Activated T-helper 9 cell treated with anti-CD3 and anti-CD28 coated beads, Interleukin-2, amount 50 U/mL, for 16 hours (primary cell): ENCODE measurements around the gene MSRB1.

Experiments
- DNase-seq: peaks from one replicate; pipeline ENCODE4 v3.0.0-alpha.2; 2020; ENCODE audit warnings: low read depth

The MSRB1 gene, protein sequence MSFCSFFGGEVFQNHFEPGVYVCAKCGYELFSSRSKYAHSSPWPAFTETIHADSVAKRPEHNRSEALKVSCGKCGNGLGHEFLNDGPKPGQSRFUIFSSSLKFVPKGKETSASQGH

DNA sequence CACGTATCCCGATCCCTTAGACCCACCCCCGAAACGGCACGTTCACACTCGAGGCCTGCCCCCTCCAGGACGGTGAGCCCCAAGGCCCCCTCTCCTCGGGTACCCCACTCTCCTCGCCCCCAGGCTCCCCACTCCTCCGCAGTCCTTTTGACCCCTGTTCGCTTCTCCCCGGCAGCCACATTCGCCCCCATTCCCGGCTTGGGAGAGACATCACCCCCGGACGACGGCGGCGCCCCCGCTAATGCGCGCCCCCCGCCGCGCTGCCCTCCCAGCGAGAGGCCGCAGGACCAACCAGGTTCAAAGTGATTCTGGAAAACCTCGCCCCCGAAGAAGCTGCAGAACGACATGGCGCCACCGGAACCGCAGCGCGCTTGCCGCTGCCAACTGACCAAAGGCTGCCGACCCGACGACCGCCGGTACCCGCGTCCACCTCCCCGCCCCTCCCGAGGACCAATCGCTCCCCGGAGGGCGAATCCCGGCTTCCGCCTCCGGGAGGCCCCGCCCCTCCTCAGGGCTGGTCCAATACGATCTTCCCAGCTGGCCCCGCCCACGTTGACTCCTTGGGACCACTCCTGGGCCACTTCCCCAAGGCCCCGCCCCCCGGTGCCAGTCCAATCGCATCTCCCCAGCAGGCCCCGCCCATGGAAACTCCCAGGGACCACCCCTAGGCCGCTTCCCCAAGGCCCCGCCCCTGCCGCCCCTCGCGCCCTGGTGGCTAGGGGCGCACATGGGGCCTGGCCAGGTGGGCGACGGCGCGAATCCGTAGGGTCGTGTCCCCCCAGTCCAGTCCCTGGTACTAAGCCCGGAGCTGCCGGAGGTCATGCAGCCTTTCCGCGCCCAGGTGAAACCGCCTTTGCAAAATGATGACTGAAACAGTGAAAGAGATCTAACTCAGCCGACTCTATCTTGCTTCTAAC lies at the start of gene MSRB1:
Gene MSRB1 (minus strand): TSS at position 390 of the 917 bp plus-strand sequence. CDS start 43 bp downstream, at position 347.
- DNase-seq: peak; percentile 98

DNA sequence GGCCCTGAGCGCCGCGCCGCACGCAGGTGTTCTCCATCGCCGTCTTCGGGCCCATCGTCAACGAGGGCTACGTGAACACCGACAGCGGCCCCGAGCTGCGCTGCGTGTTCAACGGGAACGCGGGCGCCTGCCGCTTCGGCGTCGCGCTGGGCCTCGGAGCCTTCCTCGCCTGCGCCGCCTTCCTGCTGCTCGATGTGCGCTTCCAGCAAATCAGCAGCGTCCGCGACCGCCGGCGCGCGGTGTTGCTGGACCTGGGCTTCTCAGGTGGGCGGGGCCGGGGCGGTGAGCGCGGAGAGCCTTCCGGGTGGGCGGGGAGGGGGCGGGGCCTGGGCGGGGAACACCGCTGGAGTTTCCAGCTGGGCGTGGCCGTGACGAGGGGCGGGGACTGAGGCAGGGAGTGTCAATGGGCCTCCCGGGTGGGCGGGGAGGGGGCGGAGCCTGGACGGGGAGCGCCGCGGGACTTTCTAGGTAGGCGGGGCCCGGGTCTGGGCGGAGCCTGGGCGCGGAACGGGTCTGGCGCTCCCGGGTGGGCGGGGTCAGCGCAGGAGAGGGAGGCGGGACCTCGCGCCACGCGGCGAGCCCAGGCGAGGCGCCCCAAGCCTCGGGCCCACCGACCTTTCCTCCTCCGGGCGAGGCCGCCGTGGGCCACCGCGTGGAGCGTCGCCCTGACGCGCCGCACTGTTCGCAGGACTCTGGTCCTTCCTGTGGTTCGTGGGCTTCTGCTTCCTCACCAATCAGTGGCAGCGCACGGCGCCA lies 49.1 kb upstream of the MSRB1 start:
- peak; percentile 99 for DNase-seq

DNA sequence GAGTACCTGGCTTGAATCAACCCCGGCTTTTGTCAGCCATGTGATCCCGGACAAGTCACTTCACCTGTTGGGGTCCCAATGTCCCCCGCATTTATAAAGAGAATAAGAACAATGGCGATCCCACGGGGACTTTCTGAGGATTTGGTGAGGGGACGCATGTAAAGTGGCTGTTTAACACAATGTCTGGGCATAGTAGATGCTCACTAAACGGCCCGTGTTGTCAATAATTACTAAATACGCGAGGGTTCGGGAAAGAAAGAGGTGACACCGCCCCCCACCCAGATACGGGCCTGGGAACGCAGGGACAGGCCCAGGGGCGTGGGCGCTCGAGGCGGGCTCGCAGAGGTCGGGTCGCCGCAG lies 48.6 kb upstream of the MSRB1 start:
- no peak for DNase-seq

DNA sequence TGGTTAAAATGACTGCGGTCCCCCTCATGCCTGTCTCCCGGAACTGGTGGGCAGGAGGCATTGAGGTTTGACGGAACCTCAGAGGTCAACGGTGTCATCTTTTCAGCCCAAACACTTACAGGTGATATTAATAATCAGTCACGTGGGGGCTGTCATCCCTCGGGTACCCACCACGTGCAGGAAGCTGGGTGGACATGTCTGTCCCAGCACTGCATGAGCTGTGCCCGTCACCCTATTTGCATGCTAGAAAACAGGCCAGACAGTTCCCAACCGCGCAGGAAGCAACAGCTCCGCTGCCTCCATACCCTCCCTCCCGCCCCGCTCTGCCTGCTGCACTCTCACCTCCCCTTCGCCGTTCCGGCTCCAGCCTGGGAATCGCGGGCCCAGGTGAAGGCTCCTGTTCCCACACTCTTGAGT lies 48.1 kb upstream of the MSRB1 start:
- no peak for DNase-seq

DNA sequence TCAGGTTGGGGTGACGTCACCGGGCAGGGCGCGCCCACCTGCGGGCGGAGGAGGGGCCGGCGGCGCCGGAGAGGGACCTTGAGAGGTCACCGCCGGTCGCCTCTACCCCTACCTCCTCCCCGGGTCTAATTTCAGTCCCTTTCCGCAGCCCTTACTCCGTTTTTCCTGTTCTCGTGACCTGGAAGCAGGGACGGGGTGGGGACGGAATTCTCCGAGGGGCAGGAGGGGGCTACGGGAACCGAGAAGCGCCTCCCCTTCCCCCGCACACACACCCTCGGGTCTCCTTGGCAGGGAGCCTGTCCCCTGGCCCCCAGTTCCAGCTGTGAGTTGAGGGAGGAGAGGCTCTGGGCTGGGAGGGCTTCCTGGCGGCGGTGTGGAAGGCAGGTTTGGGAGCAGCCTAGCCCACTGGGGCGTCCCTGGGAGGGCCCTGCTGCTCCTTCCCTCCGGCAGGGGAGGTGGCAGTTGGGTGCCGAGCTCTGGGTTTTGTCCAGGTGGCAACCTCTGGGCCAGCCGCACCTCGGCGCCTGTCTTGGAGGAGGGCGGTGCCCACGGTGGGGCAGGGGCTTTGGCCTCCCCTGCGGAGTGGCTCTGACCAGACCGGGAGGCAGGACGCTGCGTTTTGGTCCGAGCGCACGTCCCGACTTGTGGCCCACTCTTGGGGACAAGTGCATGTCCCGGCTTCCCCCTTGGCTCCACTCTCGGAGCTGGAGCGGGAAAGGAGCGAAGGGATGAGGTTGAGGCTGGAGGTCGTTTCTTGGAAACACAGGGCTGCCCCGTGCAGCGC lies 47.5 kb upstream of the MSRB1 start:
- no peak for DNase-seq

DNA sequence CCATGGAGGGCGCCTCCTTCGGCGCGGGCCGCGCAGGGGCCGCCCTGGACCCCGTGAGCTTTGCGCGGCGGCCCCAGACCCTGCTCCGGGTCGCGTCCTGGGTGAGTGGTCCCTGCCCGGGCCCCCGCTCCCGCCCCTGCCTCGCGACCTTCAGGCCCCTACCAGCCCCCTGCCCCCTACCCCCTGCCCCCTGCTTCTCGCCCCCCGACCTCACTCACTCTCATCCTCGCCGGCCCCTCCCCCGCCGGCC lies 47.0 kb upstream of the MSRB1 start:
- DNase-seq: no peak

DNA sequence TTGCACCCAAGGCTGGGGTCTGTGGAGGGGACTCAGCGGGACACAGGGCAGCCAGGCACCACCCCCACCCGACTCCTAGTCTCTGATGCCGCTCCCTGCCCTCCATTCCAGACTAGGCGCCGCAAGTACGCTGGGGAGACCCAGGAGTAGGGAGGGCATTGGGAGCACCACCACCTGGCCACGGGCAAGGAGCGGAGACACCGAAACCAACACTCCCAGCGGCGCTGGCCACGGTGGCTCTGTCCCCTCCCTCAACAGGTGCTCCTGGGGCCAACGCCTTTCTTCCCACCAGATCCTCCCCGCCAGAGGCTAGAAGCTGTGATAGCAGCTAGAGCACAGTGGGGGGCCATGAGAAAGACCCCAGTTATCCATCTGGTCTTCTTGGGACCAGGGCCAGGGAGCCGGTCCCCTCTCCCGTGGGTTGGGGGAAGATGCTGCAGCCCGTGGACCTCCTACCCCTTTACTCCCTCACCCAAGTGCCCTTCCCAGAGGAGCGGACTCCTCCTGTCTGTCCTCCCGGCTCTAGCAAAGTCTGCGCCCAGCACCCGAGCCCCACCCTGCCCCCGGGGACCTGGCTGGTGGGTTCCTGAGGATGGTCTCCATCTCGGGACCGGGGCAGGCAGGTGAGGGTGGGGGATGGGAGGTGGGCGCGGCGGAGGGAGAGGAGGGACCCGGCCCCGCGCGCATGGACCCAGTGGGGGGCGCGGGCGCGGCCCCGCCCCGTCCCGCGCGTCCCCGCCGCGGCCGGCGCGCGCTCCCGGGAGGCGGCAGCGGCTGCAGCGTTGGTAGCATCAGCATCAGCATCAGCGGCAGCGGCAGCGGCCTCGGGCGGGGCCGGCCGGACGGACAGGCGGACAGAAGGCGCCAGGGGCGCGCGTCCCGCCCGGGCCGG lies 46.5 kb upstream of the MSRB1 start, which contains the start of gene SYNGR3:
Gene SYNGR3 (plus strand): TSS at position 762 of the 892 bp plus-strand sequence. CDS start 133 bp downstream, outside the sequence.
- no peak for DNase-seq

DNA sequence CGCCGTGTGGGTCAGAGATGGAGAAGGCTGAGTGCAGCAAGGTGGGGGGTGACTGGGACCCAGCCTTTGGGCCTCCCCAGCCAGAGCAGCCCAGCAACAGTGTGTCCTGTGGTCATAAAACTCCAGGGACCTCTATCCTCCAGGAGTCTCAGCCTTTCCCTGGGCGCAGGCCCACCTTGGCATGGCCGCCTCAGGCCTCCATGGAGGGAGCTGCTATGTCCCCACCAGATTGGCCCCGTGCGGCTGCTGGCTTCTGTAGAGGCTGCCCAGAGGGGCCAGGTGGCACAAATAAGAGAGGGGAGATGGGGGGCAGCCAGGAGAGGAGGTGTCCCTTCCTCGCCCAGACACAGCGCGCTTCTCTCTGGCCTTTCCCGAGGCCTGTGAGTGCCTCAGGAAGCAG lies 44.2 kb upstream of the MSRB1 start:
- DNase-seq: no peak

DNA sequence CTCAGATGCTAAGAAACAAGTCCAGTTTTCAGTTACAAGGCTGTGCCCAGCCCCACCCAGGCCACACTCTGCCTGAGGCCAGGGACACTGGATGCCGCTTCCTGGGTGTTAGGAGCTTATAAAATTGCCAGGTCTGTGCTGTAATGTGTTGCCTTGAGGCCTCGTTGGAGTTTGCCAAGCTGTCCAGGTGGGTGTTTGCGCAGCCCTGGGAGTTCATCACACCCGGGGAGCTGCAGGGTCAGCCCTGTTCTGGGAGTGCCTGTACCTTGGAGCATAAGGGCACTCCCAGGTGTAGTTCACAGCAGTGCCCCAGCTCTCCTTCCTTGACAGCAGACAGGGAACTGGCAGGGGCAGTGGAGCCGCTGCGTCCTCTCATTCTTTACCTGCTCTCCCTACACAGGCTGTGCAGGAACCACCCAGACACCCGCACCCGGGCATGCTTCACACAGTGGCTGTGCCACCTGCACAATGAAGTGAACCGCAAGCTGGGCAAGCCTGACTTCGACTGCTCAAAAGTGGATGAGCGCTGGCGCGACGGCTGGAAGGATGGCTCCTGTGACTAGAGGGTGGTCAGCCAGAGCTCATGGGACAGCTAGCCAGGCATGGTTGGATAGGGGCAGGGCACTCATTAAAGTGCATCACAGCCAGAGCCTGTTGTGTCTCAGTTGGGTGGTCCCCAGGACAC lies 42.6 kb upstream of the MSRB1 start:
- no peak for DNase-seq

DNA sequence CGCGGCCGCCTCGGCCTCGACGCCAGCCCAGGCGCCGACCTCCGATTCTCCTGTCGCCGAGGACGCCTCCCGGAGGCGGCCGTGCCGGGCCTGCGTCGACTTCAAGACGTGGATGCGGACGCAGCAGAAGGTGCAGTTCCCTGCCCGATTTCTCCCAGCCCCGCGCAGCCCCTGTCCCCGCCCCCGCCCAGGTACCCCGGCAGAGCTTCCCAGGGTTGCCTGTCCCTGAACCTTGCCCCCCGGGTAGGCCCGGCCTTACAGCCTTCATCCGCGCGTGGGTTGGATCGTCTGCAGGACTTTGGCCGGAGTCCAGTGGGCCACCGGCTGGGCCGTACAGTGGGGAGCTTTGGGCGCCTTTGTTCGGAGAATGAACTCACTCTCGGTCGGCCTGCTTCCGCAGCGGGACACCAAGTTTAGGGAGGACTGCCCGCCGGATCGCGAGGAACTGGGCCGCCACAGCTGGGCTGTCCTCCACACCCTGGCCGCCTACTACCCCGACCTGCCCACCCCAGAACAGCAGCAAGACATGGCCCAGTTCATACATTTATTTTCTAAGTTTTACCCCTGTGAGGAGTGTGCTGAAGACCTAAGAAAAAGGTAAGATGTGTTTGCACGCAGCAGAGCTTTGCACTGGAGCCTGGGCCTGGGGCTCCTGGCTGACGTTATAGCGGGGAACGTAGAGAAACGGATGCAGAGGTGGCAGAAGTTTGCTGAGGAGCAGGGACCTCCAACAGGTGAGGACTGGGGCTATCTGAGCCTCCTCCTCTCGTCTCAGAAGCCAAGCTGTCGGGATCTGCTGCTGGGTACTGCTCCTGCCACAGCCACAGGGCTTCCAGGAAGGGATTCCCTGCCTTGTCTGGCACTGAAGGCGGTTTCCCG lies 41.6 kb upstream of the MSRB1 start:
- DNase-seq: no peak

DNA sequence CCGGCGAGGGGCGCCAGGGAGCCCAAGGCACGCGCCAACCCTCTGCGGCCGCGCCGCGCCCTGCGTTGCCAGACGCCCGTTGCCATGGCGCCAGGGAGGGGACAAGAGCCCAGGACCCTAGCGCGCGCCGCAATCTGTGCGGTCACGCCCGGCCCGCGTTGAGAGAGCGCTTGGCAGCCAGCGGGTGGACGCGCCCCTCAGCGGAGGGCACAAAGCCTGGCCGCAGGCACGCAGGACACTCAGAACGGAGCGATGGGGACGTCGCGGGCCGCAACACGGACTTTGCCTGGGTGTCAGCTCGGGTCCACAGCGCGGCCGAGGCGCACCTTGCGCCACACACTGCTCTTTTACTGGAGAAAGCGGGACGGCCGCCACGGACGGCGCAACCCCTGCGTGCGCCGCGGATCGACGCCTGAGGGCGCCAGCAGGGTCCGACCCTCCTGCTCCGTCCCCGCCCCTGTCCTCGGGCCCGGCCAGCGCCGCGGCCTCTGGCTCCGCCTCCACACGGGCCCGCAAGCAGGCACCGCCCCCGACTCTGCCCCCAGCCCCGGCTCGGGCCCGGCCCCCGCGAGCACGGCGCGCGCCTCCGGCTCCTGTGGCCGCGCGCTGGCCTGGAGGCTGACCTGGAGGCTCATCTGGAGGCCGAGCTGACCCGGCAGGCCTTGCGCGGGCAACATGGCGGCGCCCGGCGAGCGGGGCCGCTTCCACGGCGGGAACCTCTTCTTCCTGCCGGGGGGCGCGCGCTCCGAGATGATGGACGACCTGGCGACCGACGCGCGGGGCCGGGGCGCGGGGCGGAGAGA lies 40.7 kb upstream of the MSRB1 start, which contains the start of gene GFER:
Gene GFER (plus strand): TSS at position 650 of the 803 bp plus-strand sequence. CDS start 26 bp downstream, at position 676.
- DNase-seq: peak; percentile 60

DNA sequence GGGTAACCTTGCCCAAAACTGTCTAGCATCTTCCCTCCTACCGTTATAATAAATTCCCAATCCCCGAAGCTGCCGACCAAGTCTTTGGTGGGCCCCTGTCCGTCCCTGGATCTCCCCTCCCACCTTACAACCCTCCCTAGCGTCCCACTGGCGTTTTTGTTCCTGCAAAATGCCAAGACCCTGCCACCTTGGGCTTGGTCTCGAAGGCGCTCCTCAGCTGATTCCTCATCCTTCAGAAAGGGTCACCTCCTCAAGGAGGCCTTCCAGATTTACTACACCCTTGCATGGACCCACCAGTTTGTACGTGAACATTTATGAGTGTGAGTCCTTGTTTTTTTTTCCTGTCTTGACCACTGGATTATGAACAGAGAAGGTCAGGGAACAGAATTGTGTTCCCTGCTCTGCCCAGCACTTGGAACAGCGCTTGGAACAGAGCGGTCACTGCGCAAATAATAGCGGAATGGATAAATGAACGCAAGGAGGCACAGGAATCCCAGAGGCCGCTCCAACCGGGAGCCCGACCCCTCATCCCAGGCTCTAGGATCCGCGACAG lies 40.1 kb upstream of the MSRB1 start:
- no peak for DNase-seq

DNA sequence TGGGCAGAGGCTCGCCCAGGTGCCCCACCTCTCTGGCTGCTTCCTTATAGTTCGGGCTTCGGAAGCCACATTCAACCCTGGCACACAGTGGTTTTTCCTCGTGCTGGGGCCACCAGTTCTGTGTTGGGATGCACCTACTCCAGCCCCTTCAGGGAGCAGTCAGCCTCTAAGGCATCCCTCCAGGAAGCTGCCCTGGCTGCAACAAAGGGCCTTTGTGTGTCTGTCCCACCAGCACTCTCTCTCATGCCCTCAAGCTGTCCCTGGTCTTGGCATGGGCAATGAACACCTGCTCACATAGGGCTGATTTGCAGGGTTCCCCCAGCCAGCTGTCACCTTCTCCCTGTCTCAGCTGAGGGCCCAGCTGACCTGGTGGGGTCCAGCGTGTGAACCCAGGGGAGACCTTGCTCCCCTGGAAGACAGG lies 39.0 kb upstream of the MSRB1 start:
- no peak for DNase-seq

DNA sequence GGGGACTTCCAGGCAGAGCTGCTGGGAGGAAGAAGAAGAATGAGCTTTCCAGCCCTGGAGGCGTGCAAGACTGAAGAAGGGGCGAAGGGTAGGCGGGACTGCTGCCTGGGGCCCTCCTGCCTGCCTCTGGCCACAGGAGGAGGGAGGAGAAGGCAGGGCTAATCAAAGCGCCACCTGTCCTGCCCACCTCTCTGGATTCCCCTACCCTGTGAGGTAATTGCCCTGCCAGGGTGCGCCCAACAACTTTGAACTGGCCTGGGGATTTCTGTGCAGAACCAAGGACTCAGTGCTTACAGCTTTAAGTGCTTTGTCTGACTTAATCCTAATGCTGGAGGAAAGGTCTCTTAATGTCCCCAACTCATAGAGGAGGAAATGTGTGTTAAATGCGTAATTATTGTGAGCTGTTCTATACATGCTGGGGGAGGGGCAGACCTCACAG lies 38.4 kb upstream of the MSRB1 start, which contains the start of gene NOXO1:
Gene NOXO1 (minus strand): TSS at position 72 of the 439 bp plus-strand sequence. CDS start 290 bp downstream, outside the sequence.
- no peak for DNase-seq

DNA sequence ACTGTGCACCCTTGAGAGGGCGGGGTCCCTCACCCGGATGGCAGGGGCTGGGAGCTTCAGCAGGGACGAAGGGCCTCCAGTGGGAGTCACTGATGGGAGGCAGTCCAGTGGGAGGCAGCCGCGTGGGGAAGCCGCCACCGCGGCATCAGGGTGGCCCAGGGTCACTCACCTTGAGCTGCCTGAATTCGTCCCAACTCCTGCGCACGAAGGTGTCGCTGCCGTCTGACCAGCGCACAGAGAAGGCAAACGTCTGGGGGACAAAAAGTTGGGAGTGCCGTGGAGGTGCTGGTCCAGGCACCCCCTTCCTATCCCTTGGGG lies 37.7 kb upstream of the MSRB1 start:
- DNase-seq: no peak

DNA sequence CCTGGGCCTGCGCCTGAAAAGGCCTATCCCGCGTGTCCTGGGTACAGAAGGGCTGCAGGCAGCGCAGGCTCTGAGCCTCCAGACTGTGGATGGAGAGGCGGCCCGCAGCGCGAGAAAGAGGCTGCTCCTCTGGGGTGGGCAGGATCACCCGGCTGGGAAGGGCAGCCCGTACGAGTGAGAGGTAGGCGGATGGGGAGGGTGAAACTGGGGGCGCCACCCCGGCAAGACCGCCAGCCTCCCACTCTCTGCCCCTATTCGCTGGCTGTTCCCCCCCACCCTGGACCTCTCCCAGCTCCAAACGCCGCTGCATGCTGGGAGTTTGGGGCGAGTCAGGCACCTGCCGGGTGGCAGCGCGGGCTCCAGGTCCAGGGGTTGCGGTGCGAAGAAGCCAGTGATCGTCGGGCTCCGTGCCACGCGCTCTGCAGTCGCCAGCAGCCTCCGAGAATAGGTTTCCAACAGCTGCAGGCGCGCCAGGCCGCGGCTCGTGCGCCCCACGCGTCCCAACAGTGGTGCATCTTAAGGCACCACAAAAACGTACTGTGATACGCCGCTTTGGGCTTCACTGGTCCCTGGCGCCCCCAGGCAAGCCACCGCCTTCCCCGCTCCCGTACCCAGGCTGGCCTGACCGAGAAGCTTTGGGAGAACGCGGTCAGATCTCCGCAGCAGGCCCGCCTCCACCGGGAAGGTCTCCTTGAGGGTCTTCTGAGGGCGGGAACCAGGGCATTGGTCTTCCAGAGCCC lies 37.2 kb upstream of the MSRB1 start:
- no peak for DNase-seq

DNA sequence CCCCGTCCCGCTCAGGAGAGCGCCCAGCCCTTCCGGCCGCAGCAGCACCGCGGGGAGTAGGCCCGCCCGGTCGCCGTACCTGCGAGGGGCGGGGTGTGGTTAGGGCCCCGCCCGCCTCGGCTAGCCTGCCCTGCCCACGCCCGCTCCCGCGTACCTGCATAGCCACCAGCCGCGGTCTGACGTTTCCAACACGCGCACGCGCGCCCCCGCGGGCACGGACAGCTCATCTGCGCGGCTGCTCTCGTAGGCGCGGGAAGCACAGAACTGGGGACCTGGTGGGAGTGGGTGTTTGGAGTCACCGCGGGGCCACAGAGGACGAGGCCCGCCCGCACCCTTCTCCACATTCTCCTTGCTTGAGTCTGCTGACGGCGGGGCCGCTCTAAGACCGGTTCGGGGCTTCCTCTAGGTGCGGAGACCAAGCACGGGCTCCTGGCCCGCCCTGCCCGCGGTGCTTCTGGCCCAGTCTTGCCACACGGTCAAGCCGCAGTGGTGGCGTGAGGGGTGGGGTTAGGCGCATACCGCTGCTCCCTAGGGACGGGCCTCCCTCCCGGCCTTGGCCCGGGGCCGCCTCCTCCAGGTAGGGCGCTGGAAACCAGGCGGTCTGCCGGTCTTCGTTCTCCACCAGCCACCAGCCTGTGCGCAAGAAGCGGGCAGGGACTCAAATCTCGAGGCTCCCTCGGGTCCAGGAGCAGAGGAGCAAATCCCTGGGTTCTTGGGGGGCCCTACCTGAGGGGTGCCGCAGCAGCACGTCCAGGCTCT lies 36.5 kb upstream of the MSRB1 start:
- DNase-seq: no peak
